GM18505 (cell line): ENCODE measurements around the gene COG5.

ENCODE experiments used
- ATAC-seq: cut with Tn5 transposase; IDR thresholded peaks from one replicate; pipeline ENCODE4 v1.9.1; 2021; ENCODE audit not compliant: unreplicated experiment
- POLR2A ChIP-seq: IDR thresholded peaks from 4 replicates; pipeline ENCODE4 v1.6.1; 2011; ENCODE audit warnings: borderline replicate concordance; ENCODE audit not compliant: insufficient read depth, insufficient read length; ENCODE audit errors: extremely low read depth

The COG5 gene

DNA sequence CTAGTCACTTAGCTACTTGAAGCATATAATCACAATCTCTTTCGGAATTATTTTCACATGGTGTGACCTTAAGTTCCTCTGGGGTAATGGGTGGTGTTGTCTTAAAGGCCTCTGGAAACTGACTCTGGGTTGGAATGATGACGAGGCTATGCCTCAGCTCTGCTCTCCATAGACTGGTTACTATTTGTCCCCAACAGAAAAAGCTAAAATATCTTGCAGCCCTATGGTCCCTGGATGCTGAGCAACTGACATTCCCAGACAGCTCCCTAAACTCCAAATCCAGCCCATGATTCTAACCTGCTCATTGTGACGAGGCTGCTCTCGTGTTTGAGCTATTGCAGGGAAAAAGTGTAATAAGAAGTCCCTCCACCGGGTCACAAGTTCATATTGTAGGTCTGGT is 343.4 kb downstream of the COG5 start:
- ATAC-seq, result no peak
- TF ChIP-seq POLR2A, result no peak

DNA sequence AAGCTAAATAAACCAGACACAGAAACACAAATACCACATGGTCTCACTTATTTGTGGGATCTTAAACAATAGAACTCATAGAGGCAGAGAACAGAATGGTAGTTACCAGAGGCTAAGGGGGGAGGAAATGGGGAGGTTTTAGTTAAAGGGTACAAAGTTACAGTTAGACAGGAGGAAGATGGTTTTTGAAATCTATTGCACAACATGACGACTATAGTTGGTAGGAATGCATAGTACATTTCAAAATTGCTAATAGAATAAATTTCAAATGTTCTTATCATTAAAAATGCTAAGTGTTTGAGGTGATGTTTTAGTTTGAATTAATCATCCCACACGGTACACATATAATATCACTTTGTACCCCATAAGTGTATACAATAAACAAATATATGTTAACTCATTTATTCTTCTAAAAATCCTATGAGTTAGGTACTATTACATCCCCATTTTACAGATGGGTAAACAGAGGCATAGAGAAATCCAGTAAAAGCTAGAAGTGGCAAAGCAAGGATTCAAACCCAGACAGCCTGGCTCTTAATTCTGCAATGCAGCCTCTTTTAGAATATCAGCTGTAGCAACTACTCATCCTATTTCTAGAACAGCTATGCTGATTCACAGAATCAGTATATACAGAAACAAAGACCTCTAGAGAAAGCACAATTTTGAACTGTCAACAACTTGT is 344.0 kb downstream of the COG5 start:
- TF ChIP-seq POLR2A, result no peak
- ATAC-seq, result no peak

DNA sequence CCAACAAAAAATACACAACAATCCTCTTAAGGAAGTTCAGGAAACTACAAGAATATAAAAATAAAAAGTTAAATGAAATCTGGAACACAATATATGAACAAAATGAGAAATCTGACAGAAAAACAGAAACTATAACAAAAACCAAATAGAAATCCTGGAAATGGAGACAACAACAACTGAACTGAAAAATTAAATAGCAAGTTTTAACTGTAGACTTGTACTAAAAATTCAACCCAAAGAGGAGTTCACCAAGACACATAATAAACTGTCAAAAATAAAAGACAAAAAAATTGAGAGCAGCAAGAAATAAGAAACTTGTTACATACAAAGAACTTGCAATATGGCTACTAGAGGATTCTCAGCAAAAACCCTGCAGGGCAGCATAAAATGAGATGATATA is 349.8 kb downstream of the COG5 start:
- ATAC-seq, result no peak
- TF ChIP-seq POLR2A, result no peak

DNA sequence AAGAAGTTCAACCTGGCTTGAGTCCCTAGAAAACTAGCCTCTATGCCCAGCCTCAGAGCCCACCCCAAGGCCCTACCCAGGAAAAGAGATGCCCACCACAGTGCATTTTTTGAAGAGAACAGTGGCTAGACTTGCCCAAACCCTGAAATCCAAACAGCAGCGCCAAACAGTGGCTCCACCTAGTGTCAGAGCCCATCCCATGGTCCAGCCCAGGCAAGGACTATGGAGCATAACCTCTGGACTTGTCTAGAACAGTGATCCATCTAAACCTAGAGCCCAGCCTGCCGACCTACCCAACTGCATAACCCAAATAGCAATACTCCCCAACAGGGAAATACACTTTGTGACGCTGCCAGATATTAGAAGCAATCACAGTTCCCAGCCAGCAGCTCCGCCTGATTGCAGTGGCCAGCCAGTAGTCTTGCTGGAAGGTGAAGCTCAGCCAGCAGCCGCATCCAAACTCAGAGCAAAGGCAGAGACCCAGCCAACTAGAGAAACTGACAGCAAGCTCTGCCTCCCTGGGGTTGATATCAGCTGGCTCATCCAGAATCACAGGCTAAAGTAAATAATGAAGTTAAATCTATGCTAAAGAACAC is 350.4 kb downstream of the COG5 start:
- no peak for TF ChIP-seq POLR2A
- ATAC-seq, result no peak

DNA sequence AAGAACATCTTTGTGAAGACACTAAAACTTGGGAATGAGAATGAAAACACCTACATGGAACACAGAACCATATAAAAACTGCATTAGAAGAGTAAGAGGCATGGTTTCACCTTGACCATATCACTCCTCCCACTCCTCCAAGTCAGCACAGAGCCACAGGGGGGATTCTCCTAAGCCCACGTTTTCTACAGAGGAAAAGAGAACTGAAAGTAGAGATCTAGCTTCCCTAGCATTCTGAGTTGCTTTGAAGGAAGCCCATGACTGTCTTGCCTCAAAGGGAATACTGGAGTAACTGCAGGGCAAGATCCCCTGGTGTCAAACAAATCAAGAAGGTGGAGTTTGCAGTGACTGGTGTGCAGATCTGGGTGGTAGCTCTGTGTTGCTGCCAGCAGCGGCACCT is 351.0 kb downstream of the COG5 start:
- no peak for ATAC-seq
- no peak for TF ChIP-seq POLR2A

DNA sequence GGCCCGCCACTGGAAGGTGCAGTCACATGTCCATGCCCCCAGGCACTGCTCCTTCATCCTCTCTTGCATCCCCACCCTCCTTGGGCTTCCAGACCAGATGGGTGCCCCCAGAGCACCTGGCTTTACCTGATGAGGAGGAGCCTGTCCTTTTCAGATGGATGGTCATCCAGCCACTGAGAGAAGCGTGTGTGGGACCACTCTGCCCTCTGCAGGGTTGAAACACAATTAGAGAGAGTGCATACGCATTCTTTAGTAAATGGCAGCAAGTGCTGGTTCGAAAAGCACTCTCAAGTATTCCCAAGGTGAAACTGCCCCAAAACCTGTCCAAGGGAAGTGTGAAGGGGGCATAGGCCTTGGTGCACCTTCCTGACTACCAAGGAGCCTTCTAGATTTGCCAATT is 353.3 kb downstream of the COG5 start:
- no peak for ATAC-seq
- TF ChIP-seq POLR2A, result no peak

DNA sequence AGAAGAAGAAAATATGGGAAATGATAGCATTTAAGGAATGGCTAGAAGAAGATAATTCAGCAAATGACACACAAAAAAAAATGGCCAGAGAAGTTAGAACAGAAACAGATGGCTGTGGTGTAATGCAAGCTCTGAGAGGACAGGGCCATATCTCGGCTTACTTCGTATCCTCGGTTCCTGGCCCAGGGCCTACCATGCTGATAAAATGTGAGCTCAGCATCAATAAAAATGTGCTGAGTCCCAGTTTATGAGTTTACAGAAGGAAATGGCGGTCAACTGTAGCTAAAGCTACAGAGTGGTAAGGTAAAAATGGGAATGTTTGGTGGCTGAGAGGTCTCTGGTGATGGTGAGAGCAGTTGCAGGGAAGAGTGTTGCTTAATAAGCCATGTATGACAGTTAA is 354.2 kb downstream of the COG5 start:
- TF ChIP-seq POLR2A, result no peak
- no peak for ATAC-seq

DNA sequence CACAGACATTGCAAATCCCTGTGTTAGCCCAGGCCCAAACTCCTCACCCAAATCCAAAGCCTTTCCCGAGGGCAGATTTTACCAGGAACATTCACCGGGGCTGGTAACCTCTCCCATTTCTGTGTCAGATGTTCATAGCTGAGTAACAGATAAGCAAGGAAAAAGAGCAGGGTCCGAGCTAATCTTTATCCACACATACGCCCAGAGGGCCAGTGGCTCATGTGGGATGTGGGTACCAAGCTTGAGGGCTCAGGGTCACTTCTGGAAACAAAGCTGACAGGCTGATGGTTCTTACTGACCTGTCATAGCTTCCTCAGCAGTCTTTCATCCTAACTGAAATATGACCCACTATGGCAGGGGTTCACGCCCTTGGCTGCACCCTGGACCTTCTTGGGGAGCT is 355.2 kb downstream of the COG5 start:
- no peak for TF ChIP-seq POLR2A
- no peak for ATAC-seq

DNA sequence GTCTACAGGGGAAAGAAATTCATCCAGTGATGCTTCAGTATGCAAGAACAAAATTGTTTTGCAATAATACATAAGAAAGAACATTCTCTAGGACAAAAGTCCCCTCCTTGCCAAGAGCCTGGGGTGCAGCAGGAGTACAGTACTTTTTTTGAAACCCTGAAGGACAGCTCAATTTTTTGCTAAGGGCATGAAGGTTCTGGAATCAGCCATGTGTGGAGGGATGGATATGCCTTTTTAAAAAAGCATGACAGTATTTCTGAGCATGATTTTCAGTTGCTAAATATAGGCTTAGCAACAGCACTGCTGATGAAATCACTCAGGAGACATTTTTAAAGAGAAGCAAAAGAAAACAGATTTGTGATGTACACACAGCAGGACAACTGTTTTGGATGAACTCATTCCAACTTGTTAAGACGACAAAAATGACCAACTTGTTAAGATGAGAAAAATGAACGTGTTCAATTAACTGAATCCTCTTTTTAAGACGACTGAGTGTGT is 355.6 kb downstream of the COG5 start:
- no peak for ATAC-seq

DNA sequence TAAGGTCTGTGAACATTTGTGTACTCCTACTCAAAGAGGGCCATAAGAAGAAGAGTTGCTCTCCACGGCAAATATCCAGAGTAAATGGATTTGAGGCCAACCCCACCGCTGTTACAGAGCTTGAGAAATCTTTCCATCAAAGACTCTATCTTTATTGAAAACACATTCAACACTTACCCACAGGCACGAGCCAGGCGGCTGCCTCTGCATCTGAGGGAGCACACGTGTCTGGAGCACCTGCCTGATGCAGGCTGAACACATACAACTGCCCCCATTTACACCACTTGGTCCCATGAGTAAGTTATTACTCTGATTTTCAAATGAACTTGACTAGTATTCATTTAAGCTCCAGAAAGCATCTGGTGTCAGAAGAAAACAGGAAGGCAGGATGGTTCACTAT is 356.3 kb downstream of the COG5 start:
- no peak for ATAC-seq
- no peak for TF ChIP-seq POLR2A

More for the DNA sequence above, 355.6 kb downstream of the COG5 start:
- TF ChIP-seq POLR2A, result no peak

DNA sequence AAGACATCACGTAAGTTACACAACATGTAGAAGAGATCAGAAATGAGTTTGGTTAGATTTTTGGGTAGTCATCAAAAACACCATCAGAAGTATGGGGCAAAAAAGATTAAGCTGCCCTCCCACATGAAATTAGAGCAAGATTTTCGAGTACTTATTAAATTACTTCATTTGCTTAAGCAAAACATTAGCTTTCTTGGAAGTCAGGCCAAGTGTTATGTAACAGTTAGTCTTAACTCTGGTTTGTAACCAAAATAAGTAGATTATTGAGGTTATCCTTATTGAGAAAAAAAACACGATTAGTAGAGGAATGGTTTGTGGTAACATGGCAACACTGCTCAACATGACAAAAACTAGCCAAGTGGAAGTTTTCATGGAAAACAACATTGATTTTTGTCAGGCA is 357.0 kb downstream of the COG5 start:
- no peak for ATAC-seq
- TF ChIP-seq POLR2A, result no peak

DNA sequence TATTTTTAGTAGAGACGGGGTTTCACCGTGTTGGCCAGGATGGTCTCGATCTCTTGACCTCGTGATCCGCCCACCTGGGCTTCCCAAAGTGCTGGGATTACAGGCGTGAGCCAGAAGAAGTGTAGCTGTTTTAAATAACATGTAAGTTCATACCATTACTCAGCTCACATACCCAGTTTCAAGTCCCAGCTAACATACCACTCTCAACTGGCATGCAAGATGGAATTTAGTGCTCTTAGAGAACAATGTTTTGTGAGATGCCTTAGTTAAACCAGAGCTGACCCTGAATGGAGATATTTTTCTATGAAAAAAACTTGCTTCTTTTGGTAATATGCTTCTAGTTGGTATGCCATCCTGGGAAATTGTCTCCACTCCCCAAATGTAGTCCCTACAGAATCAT is 357.6 kb downstream of the COG5 start:
- no peak for ATAC-seq
- TF ChIP-seq POLR2A, result no peak

DNA sequence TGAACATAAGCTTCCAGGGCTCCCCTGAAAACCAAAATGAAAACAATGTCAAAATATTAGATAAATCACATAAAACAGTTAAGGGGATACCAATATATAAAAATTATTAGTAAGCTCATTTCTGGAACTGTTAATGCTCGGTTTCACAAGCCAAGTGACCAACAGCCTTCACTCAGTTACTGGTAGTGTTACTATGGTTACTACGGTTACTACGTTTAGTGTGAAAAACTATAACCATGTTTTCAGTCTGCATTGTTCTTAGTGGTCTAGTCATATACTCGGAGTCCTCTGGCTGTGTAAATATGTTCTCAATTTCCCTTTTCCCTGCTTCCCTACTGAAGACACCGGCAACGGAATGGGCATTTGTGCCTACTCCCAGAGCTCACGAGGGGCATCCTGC is 360.1 kb downstream of the COG5 start:
- TF ChIP-seq POLR2A, result no peak
- ATAC-seq, result no peak

DNA sequence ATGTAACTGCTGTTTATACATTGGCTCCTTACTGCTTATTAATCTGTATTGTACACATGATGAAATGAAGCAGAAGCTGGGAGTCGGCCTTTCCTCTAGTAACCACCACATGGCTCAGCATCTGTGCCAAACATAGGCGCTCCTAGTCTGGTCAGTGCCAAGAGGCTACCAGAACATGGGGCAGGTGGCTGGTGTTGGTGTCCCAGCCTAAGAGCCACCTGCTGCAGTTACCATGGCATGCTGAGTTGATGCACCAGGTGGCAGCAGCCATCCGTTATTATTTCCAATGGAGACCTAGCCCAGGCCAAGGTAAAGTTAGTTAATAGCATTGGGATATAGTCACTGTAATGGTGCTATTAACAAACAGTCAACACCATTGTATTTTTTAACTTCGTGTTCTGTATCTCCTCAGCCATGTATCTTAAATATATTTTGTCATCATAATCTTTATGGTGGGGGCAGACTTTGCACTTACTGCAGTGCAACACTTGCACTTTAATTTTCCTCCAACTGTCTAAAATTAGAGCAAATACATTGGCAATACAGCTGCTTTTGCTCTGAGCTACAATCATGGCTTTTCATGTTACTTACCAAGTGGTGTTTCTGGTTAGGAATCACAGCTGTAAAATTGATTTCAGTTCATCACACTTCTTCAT is 361.8 kb downstream of the COG5 start:
- no peak for TF ChIP-seq POLR2A
- no peak for ATAC-seq
